GM12878 (cell line): Measurements from ENCODE around the gene ANAPC2. TPM values are rescaled to one million over a fixed set of nuclear protein-coding genes. Genes with fewer than 3 reads are reported as not detected.

ENCODE experiments used
- BHLHE40 ChIP-seq, 2 experiments: fragments of 450-650 bp in 1 of 2; IDR thresholded peaks; 2 replicates each; pipeline ENCODE4 v1.6.1; 2011 to 2017; ENCODE audit warnings: low read depth in 2 of 2, borderline replicate concordance in 1 of 2, improper control_type of control experiment in 1 of 2, low read length in 1 of 2, mild to moderate bottlenecking in 1 of 2
- CBX3 ChIP-seq: fragments of 200-600 bp; sonication (generic); IDR thresholded peaks from 2 replicates; pipeline ENCODE4 v1.6.1; 2016; ENCODE audit warnings: low read depth, borderline replicate concordance
- CTCF ChIP-seq, 3 experiments: IDR thresholded peaks in 2 of 3; conservative IDR thresholded peaks in 1 of 3; 2 replicates each; pipeline ENCODE4 v1.5.1; 2011; ENCODE audit warnings: low read depth in 3 of 3, low read length in 3 of 3, mild to moderate bottlenecking in 3 of 3, control low read depth in 2 of 3, moderate library complexity in 2 of 3, inconsistent platforms in 1 of 3, mixed read lengths in 1 of 3; ENCODE audit not compliant: control insufficient read depth in 2 of 3, insufficient read depth in 1 of 3; ENCODE audit errors: extremely low read depth in 1 of 3
- EED ChIP-seq: sonication (generic); IDR thresholded peaks from 2 replicates; pipeline ENCODE4 v1.6.1; 2016; ENCODE audit warnings: antibody characterized with exemption, low read depth
- ETV6 ChIP-seq, 2 experiments: fragments of 450-650 bp in 1 of 2; IDR thresholded peaks in 1 of 2; conservative IDR thresholded peaks in 1 of 2; 2 replicates each; pipeline ENCODE4 v1.6.1; 2014; ENCODE audit warnings: antibody characterized with exemption in 1 of 2, borderline replicate concordance in 1 of 2, low read depth in 1 of 2, mild to moderate bottlenecking in 1 of 2, moderate library complexity in 1 of 2
- FOXK2 ChIP-seq: fragments of 450-650 bp; IDR thresholded peaks from 2 replicates; pipeline ENCODE4 v1.6.1; 2017; ENCODE audit warnings: mild to moderate bottlenecking, moderate library complexity
- HCFC1 ChIP-seq: fragments of 150-350 bp; IDR thresholded peaks from 2 replicates; pipeline ENCODE4 v1.6.1; 2014; ENCODE audit warnings: low read length
- HSF1 ChIP-seq: fragments of 150-350 bp; IDR thresholded peaks from 2 replicates; pipeline ENCODE4 v1.6.1; 2014; ENCODE audit warnings: mild to moderate bottlenecking, low read depth, low read length
- IKZF1 ChIP-seq: fragments of 450-650 bp; conservative IDR thresholded peaks from 2 replicates; pipeline ENCODE4 v1.6.1; 2017; ENCODE audit warnings: antibody characterized with exemption, mild to moderate bottlenecking
- IRF4 ChIP-seq: IDR thresholded peaks from 2 replicates; pipeline ENCODE4 v1.6.1; 2011; ENCODE audit warnings: low read depth, low read length
- MEF2A ChIP-seq: IDR thresholded peaks from 2 replicates; pipeline ENCODE4 v1.6.1; 2011; ENCODE audit warnings: low read depth, mild to moderate bottlenecking, low read length, moderate library complexity; ENCODE audit not compliant: insufficient read depth
- MXI1 ChIP-seq: fragments of 150-350 bp; IDR thresholded peaks from 2 replicates; pipeline ENCODE4 v1.6.1; 2011; ENCODE audit warnings: low read depth, mild to moderate bottlenecking, inconsistent platforms, low read length, improper control_type of control experiment
- NFYB ChIP-seq: IDR thresholded peaks from 2 replicates; pipeline ENCODE4 v1.6.1; 2011; ENCODE audit warnings: low read depth, mild to moderate bottlenecking, low read length, improper control_type of control experiment, moderate library complexity; ENCODE audit not compliant: insufficient read depth
- NR2C2 ChIP-seq: IDR thresholded peaks from 2 replicates; pipeline ENCODE4 v1.6.1; 2011; ENCODE audit warnings: borderline replicate concordance, low read depth; ENCODE audit not compliant: control insufficient read depth, insufficient read length
- PKNOX1 ChIP-seq: fragments of 450-650 bp; IDR thresholded peaks from 2 replicates; pipeline ENCODE4 v1.6.1; 2016; ENCODE audit warnings: mild to moderate bottlenecking
- RELB ChIP-seq: fragments of 450-650 bp; IDR thresholded peaks from 2 replicates; pipeline ENCODE4 v1.6.1; 2017; ENCODE audit warnings: low read depth, mild to moderate bottlenecking, moderate library complexity
- RFX5 ChIP-seq: IDR thresholded peaks from 2 replicates; pipeline ENCODE4 v1.6.1; 2011; ENCODE audit warnings: low read depth, low read length, improper control_type of control experiment
- RUNX3 ChIP-seq: IDR thresholded peaks from 2 replicates; pipeline ENCODE4 v1.6.1; 2012; ENCODE audit warnings: low read length, inconsistent platforms
- SMAD5 ChIP-seq: IDR thresholded peaks from 2 replicates; pipeline ENCODE4 v1.6.1; 2016; ENCODE audit warnings: antibody characterized with exemption, low read depth
- SMARCA5 ChIP-seq: fragments of 450-650 bp; IDR thresholded peaks from 2 replicates; pipeline ENCODE4 v1.6.1; 2017; ENCODE audit warnings: mild to moderate bottlenecking
- SUPT20H ChIP-seq: IDR thresholded peaks from 2 replicates; pipeline ENCODE4 v1.6.1; 2011; ENCODE audit warnings: low read depth, mild to moderate bottlenecking, low read length, moderate library complexity, borderline replicate concordance; ENCODE audit not compliant: control insufficient read depth
- ZNF207 ChIP-seq: fragments of 450-650 bp; IDR thresholded peaks from 2 replicates; pipeline ENCODE4 v1.6.1; 2014; ENCODE audit warnings: antibody characterized with exemption, mild to moderate bottlenecking, borderline replicate concordance
- ZNF24 ChIP-seq: fragments of 450-650 bp; IDR thresholded peaks from 2 replicates; pipeline ENCODE4 v1.6.1; 2017; ENCODE audit warnings: antibody characterized with exemption, mild to moderate bottlenecking
- ZSCAN29 ChIP-seq: fragments of 450-650 bp; IDR thresholded peaks from 2 replicates; pipeline ENCODE4 v1.6.1; 2017; ENCODE audit warnings: mild to moderate bottlenecking, moderate library complexity
- polyA plus RNA-seq, 11 experiments: library from polyadenylated mRNA; depleted of rRNA in 4 of 11; unstranded in 6 of 11; stranded (reverse) in 5 of 11; fragments of >200 nt; fragmentation: Nextera tagmentation in 4 of 11; fragmentation: Illumina TruSeq in 1 of 11; extraction: Ambion mirVana in 4 of 11; extraction: Trizol in 1 of 11; gene quantifications; 1 replicate in 1 of 11; 2 replicates in 10 of 11; pipeline versions ENCODE4 v1.2.1 to v1.2.3, GENCODE V29; 2011 to 2016; ENCODE audit warnings: inconsistent platforms in 2 of 11, missing spikeins in 2 of 11, low read depth in 1 of 11
- total RNA-seq, 4 experiments: library from RNA; depleted of rRNA in 3 of 4; stranded (reverse); fragments of >200 nt in 3 of 4; fragmentation: Illumina TruSeq in 1 of 4; extraction: Trizol in 1 of 4; gene quantifications; 2 replicates each; pipeline versions ENCODE4 v1.2.1 to v1.2.3, GENCODE V29; 2013 to 2021

Gene ANAPC2
- total and polyA plus RNA-seq, 10 of the 15 experiments (the other 5 are each of a cell fraction or from before 2014, with no cell fraction given): 0.03 to 65.2 (median 20.5) TPM

- TF ChIP-seq HSF1: no peak
- no peak for TF ChIP-seq ZNF24
- TF ChIP-seq ZNF207: no peak
- TF ChIP-seq RELB: no peak
- TF ChIP-seq RFX5: 0 out of 2 replicates have a peak, but pooled peaks have one; percentile 68
- TF ChIP-seq RUNX3: no peak
- TF ChIP-seq ETV6 (conservative IDR thresholded peaks at IDR 0.05 in 1 of 2, IDR thresholded peaks at IDR 0.05 in 1 of 2; ENCODE audit: borderline replicate concordance in 1 of 2, low read depth in 1 of 2): no peak
- no peak for TF ChIP-seq HCFC1
- TF ChIP-seq NR2C2: no peak
- TF ChIP-seq SUPT20H: no peak
- TF ChIP-seq IRF4: no peak
- TF ChIP-seq ZSCAN29: 0 out of 2 replicates have a peak, but pooled peaks have one; percentile 40
- no peak for TF ChIP-seq CTCF (IDR thresholded peaks at IDR 0.05 in 2 of 3, conservative IDR thresholded peaks at IDR 0.05 in 1 of 3; ENCODE audit: control insufficient read depth in 2 of 3, extremely low read depth in 1 of 3, insufficient read depth in 1 of 3, low read depth in 3 of 3, low read length in 3 of 3)
- TF ChIP-seq IKZF1: peak; percentile 60
- no peak for TF ChIP-seq EED
- TF ChIP-seq FOXK2: no peak
- peak; percentile 74 for TF ChIP-seq SMAD5
- TF ChIP-seq SMARCA5: peak; percentile 71; the same call in 1 of the 2 replicates
- peak; percentile 98 for TF ChIP-seq NFYB
- TF ChIP-seq MEF2A: no peak
- TF ChIP-seq PKNOX1: peak; percentile 71
- TF ChIP-seq MXI1: peak; percentile 65
- no peak for TF ChIP-seq CBX3
- peak; percentile 19 to 69; a peak in 2 of 4 replicates for TF ChIP-seq BHLHE40 (IDR thresholded peaks at IDR 0.05; ENCODE audit: borderline replicate concordance in 1 of 2, low read depth in 2 of 2, low read length in 1 of 2)
Observed at GRCh38 chr9:137200311-137201204, 12.2 kb upstream of the ANAPC2 start, which contains the start of gene TPRN (continued).
